Measurements from ENCODE around the gene ZNF488.

The ZNF488 gene

GRCh38 chr10:47409171-47409865 is 25.2 kb upstream of the ZNF488 start:
- Histone ChIP-seq H3K9me3 (ENCODE audit: control insufficient read depth, low read length) (no peaks in the 10 kb centered on the region), H3K9ac (ENCODE audit: low read length) (no peak overlapping the region), H3K27me3 (replicated peaks; ENCODE audit: control insufficient read depth, insufficient read depth, low read length) (peaks cover 9% of the 10 kb centered on the region), H3K4me3 (ENCODE audit: low read length) (no peak overlapping the region), H3K4me1 (ENCODE audit: control insufficient read depth, insufficient read depth, low read length) (no peaks in the 10 kb centered on the region), H3K36me3 (ENCODE audit: control insufficient read depth, insufficient read depth, low read length, severe bottlenecking) (no peaks in the 10 kb centered on the region)
- DNase-seq (ENCODE audit: low read depth): no peak

GRCh38 chr10:47408606-47409005 is 24.5 kb upstream of the ZNF488 start:
- no peak overlapping the region for H3K9ac ChIP-seq (ENCODE audit: low read length)
- H3K9me3 ChIP-seq (ENCODE audit: control insufficient read depth, low read length): no peaks in the 10 kb centered on the region
- H3K4me1 ChIP-seq (ENCODE audit: control insufficient read depth, insufficient read depth, low read length): peaks cover 3% of the 10 kb centered on the region
- H3K27me3 ChIP-seq (replicated peaks; ENCODE audit: control insufficient read depth, insufficient read depth, low read length): peaks cover 9% of the 10 kb centered on the region
- no peak overlapping the region for H3K4me3 ChIP-seq (ENCODE audit: low read length)
- no peaks in the 10 kb centered on the region for H3K36me3 ChIP-seq (ENCODE audit: control insufficient read depth, insufficient read depth, low read length, severe bottlenecking)
- no peak for DNase-seq (ENCODE audit: low read depth)

- H3K9me3 ChIP-seq (ENCODE audit: control insufficient read depth, low read length): no peaks in the 10 kb centered on the region
- no peak overlapping the region for H3K4me3 ChIP-seq (ENCODE audit: low read length)
- DNase-seq (ENCODE audit: low read depth): peak; percentile 60
- no peak overlapping the region for H3K9ac ChIP-seq (ENCODE audit: low read length)
- no peaks in the 10 kb centered on the region for H3K36me3 ChIP-seq (ENCODE audit: control insufficient read depth, insufficient read depth, low read length, severe bottlenecking)
- H3K4me1 ChIP-seq (ENCODE audit: control insufficient read depth, insufficient read depth, low read length): peaks cover 18% of the 10 kb centered on the region
- H3K27me3 ChIP-seq (replicated peaks; ENCODE audit: control insufficient read depth, insufficient read depth, low read length): peaks cover 5% of the 10 kb centered on the region
Measured at GRCh38 chr10:47406870-47407691, 23.0 kb upstream of the ZNF488 start.

GRCh38 chr10:47406548-47406869 is 22.4 kb upstream of the ZNF488 start:
- DNase-seq (ENCODE audit: low read depth): no peak
- peaks cover 21% of the 10 kb centered on the region for H3K4me1 ChIP-seq (ENCODE audit: control insufficient read depth, insufficient read depth, low read length)
- H3K9me3 ChIP-seq (ENCODE audit: control insufficient read depth, low read length): no peaks in the 10 kb centered on the region
- H3K36me3 ChIP-seq (ENCODE audit: control insufficient read depth, insufficient read depth, low read length, severe bottlenecking): no peaks in the 10 kb centered on the region
- H3K27me3 ChIP-seq (replicated peaks; ENCODE audit: control insufficient read depth, insufficient read depth, low read length): no peaks in the 10 kb centered on the region
- H3K4me3 ChIP-seq (ENCODE audit: low read length): no peak overlapping the region
- no peak overlapping the region for H3K9ac ChIP-seq (ENCODE audit: low read length)

GRCh38 chr10:47405857-47406547 is 21.9 kb upstream of the ZNF488 start:
- no peaks in the 10 kb centered on the region for H3K9me3 ChIP-seq (ENCODE audit: control insufficient read depth, low read length)
- no peak for DNase-seq (ENCODE audit: low read depth)
- no peak overlapping the region for H3K9ac ChIP-seq (ENCODE audit: low read length)
- H3K4me3 ChIP-seq (ENCODE audit: low read length): no peak overlapping the region
- no peaks in the 10 kb centered on the region for H3K36me3 ChIP-seq (ENCODE audit: control insufficient read depth, insufficient read depth, low read length, severe bottlenecking)
- peaks cover 21% of the 10 kb centered on the region for H3K4me1 ChIP-seq (ENCODE audit: control insufficient read depth, insufficient read depth, low read length)
- H3K27me3 ChIP-seq (replicated peaks; ENCODE audit: control insufficient read depth, insufficient read depth, low read length): no peaks in the 10 kb centered on the region

GRCh38 chr10:47404937-47405336 is 20.8 kb upstream of the ZNF488 start:
- H3K4me1 ChIP-seq (ENCODE audit: control insufficient read depth, insufficient read depth, low read length): peaks cover 21% of the 10 kb centered on the region
- H3K27me3 ChIP-seq (replicated peaks; ENCODE audit: control insufficient read depth, insufficient read depth, low read length): no peaks in the 10 kb centered on the region
- no peak for DNase-seq (ENCODE audit: low read depth)
- H3K4me3 ChIP-seq (ENCODE audit: low read length): no peak overlapping the region
- no peak overlapping the region for H3K9ac ChIP-seq (ENCODE audit: low read length)
- H3K36me3 ChIP-seq (ENCODE audit: control insufficient read depth, insufficient read depth, low read length, severe bottlenecking): no peaks in the 10 kb centered on the region
- H3K9me3 ChIP-seq (ENCODE audit: control insufficient read depth, low read length): no peaks in the 10 kb centered on the region

GRCh38 chr10:47404446-47404845 is 20.4 kb upstream of the ZNF488 start:
- Histone ChIP-seq H3K4me1 (ENCODE audit: control insufficient read depth, insufficient read depth, low read length) (peaks cover 23% of the 10 kb centered on the region), H3K36me3 (ENCODE audit: control insufficient read depth, insufficient read depth, low read length, severe bottlenecking) (no peaks in the 10 kb centered on the region)

GRCh38 chr10:47403446-47404318 is 19.6 kb upstream of the ZNF488 start:
- H3K4me3 ChIP-seq (ENCODE audit: low read length): no peak overlapping the region
- peak overlapping the region; percentile 55 for H3K9ac ChIP-seq (ENCODE audit: low read length)
- H3K4me1 ChIP-seq (ENCODE audit: control insufficient read depth, insufficient read depth, low read length): peaks cover 30% of the 10 kb centered on the region
- H3K27me3 ChIP-seq (replicated peaks; ENCODE audit: control insufficient read depth, insufficient read depth, low read length): no peaks in the 10 kb centered on the region
- no peaks in the 10 kb centered on the region for H3K9me3 ChIP-seq (ENCODE audit: control insufficient read depth, low read length)
- DNase-seq (ENCODE audit: low read depth): no peak
- H3K36me3 ChIP-seq (ENCODE audit: control insufficient read depth, insufficient read depth, low read length, severe bottlenecking): no peaks in the 10 kb centered on the region

More at GRCh38 chr10:47404446-47404845, 20.4 kb upstream of the ZNF488 start:
- no peak for DNase-seq (ENCODE audit: low read depth)
- Histone ChIP-seq H3K4me3 (ENCODE audit: low read length) (no peak overlapping the region), H3K9me3 (ENCODE audit: control insufficient read depth, low read length) (no peaks in the 10 kb centered on the region), H3K9ac (ENCODE audit: low read length) (no peak overlapping the region), H3K27me3 (replicated peaks; ENCODE audit: control insufficient read depth, insufficient read depth, low read length) (no peaks in the 10 kb centered on the region)

GRCh38 chr10:47402641-47403301 is 18.7 kb upstream of the ZNF488 start:
- no peaks in the 10 kb centered on the region for H3K36me3 ChIP-seq (ENCODE audit: control insufficient read depth, insufficient read depth, low read length, severe bottlenecking)
- no peak overlapping the region for H3K9ac ChIP-seq (ENCODE audit: low read length)
- peaks cover 33% of the 10 kb centered on the region for H3K4me1 ChIP-seq (ENCODE audit: control insufficient read depth, insufficient read depth, low read length)
- H3K4me3 ChIP-seq (ENCODE audit: low read length): no peak overlapping the region
- peak; percentile 86 for DNase-seq (ENCODE audit: low read depth)
- no peaks in the 10 kb centered on the region for H3K9me3 ChIP-seq (ENCODE audit: control insufficient read depth, low read length)
- no peaks in the 10 kb centered on the region for H3K27me3 ChIP-seq (replicated peaks; ENCODE audit: control insufficient read depth, insufficient read depth, low read length)

- no peak for DNase-seq (ENCODE audit: low read depth)
- H3K27me3 ChIP-seq (replicated peaks; ENCODE audit: control insufficient read depth, insufficient read depth, low read length): no peaks in the 10 kb centered on the region
- no peak overlapping the region for H3K9ac ChIP-seq (ENCODE audit: low read length)
- no peaks in the 10 kb centered on the region for H3K36me3 ChIP-seq (ENCODE audit: control insufficient read depth, insufficient read depth, low read length, severe bottlenecking)
- H3K9me3 ChIP-seq (ENCODE audit: control insufficient read depth, low read length): no peaks in the 10 kb centered on the region
- H3K4me1 ChIP-seq (ENCODE audit: control insufficient read depth, insufficient read depth, low read length): peaks cover 33% of the 10 kb centered on the region
- H3K4me3 ChIP-seq (ENCODE audit: low read length): no peak overlapping the region
Measured at GRCh38 chr10:47401874-47402640, 18.0 kb upstream of the ZNF488 start.
